Measurements from ENCODE around the gene NECTIN2. TPM values are rescaled to one million over a fixed set of nuclear protein-coding genes. Genes with fewer than 3 reads are reported as not detected.

The NECTIN2 gene
- total and polyA plus RNA-seq, 4 donors, result 76.9 to 117 (median 94.0) TPM

GRCh38 chr19:44903216-44903601 lies 57.1 kb downstream of the NECTIN2 start:
- peaks cover 7 to 25% (median 17%) of the 10 kb centered on the region in 4 donors for H3K36me3 ChIP-seq (ENCODE audit: control insufficient read depth in 4 of 4, insufficient read depth in 4 of 4, low read length in 4 of 4)
- H3K9me3 ChIP-seq (ENCODE audit: control insufficient read depth in 4 of 4, insufficient read depth in 3 of 4, low read length in 3 of 4), result no peaks in the 10 kb centered on the region
- TF ChIP-seq CTCF (IDR thresholded peaks at IDR 0.05; ENCODE audit: control extremely low read depth, extremely low read depth), result no peak
- H3K9ac ChIP-seq (ENCODE audit: insufficient read depth in 1 of 2, low read length in 2 of 2), result no peak overlapping the region
- H3K27ac ChIP-seq (ENCODE audit: low read depth in 1 of 2, low read length in 1 of 2), result no peak overlapping the region
- no peak for ATAC-seq (ENCODE audit: insufficient read depth, low FRiP score)
- no peaks in the 10 kb centered on the region for H3K27me3 ChIP-seq (ENCODE audit: control insufficient read depth in 3 of 3, insufficient read depth in 3 of 3, low read length in 2 of 3)
- DNase-seq, result no peak
- WGBS, 2 donors, result 74 to 80% methylated on average over 14 to 15 of the region's 15 CpGs
- peaks cover 0 to 16% (median 0%) of the 10 kb centered on the region in 5 donors for H3K4me1 ChIP-seq (ENCODE audit: control insufficient read depth in 5 of 5, insufficient read depth in 5 of 5, low read length in 5 of 5)
- H3K4me3 ChIP-seq, result no peak overlapping the region

GRCh38 chr19:44903602-44904425 lies 57.7 kb downstream of the NECTIN2 start:
- H3K9ac ChIP-seq (ENCODE audit: insufficient read depth in 1 of 2, low read length in 2 of 2), result no peak overlapping the region
- peak; percentile 96 for TF ChIP-seq CTCF (IDR thresholded peaks at IDR 0.05; ENCODE audit: control extremely low read depth, extremely low read depth)

GRCh38 chr19:44904426-44904994 lies 58.4 kb downstream of the NECTIN2 start:
- DNase-seq, result no peak
- no peak overlapping the region for H3K4me3 ChIP-seq
- ATAC-seq (ENCODE audit: insufficient read depth, low FRiP score), result no peak
- no peaks in the 10 kb centered on the region for H3K27me3 ChIP-seq (ENCODE audit: control insufficient read depth in 3 of 3, insufficient read depth in 3 of 3, low read length in 2 of 3)
- peaks cover 7 to 27% (median 16%) of the 10 kb centered on the region in 4 donors for H3K36me3 ChIP-seq (ENCODE audit: control insufficient read depth in 4 of 4, insufficient read depth in 4 of 4, low read length in 4 of 4)
- H3K9me3 ChIP-seq (ENCODE audit: control insufficient read depth in 4 of 4, insufficient read depth in 3 of 4, low read length in 3 of 4), result no peaks in the 10 kb centered on the region
- no peak overlapping the region for H3K27ac ChIP-seq (ENCODE audit: low read depth in 1 of 2, low read length in 1 of 2)
- TF ChIP-seq CTCF (IDR thresholded peaks at IDR 0.05; ENCODE audit: control extremely low read depth, extremely low read depth), result no peak
- H3K9ac ChIP-seq (ENCODE audit: insufficient read depth in 1 of 2, low read length in 2 of 2), result no peak overlapping the region
- H3K4me1 ChIP-seq (ENCODE audit: control insufficient read depth in 5 of 5, insufficient read depth in 5 of 5, low read length in 5 of 5), result peaks cover 0 to 16% (median 0%) of the 10 kb centered on the region in 5 donors
- 73 to 84% methylated on average over 12 of the region's 12 CpGs for WGBS, 2 donors

More at GRCh38 chr19:44903602-44904425, 57.7 kb downstream of the NECTIN2 start:
- no peak overlapping the region for H3K27ac ChIP-seq (ENCODE audit: low read depth in 1 of 2, low read length in 1 of 2)
- ATAC-seq (ENCODE audit: insufficient read depth, low FRiP score) (peak; percentile 59), DNase-seq (peak; percentile 79 to 86 (median 80))
- no peak overlapping the region for H3K4me3 ChIP-seq
- no peaks in the 10 kb centered on the region for H3K9me3 ChIP-seq (ENCODE audit: control insufficient read depth in 4 of 4, insufficient read depth in 3 of 4, low read length in 3 of 4)
- H3K27me3 ChIP-seq (ENCODE audit: control insufficient read depth in 3 of 3, insufficient read depth in 3 of 3, low read length in 2 of 3), result no peaks in the 10 kb centered on the region
- H3K36me3 ChIP-seq (ENCODE audit: control insufficient read depth in 4 of 4, insufficient read depth in 4 of 4, low read length in 4 of 4), result peaks cover 7 to 25% (median 17%) of the 10 kb centered on the region in 4 donors
- peaks cover 0 to 16% (median 0%) of the 10 kb centered on the region in 5 donors for H3K4me1 ChIP-seq (ENCODE audit: control insufficient read depth in 5 of 5, insufficient read depth in 5 of 5, low read length in 5 of 5)
- 21 to 30% methylated on average over 24 of the region's 24 CpGs for whole genome bisulfite sequencing, 2 donors
